DMS153 (cell line): Measurements from ENCODE around the gene TRIM47.

Experiments
- DNase-seq: peaks from one replicate; lab custom pipeline; 2025; lab: John Stamatoyannopoulos, UW

The TRIM47 gene

DNA sequence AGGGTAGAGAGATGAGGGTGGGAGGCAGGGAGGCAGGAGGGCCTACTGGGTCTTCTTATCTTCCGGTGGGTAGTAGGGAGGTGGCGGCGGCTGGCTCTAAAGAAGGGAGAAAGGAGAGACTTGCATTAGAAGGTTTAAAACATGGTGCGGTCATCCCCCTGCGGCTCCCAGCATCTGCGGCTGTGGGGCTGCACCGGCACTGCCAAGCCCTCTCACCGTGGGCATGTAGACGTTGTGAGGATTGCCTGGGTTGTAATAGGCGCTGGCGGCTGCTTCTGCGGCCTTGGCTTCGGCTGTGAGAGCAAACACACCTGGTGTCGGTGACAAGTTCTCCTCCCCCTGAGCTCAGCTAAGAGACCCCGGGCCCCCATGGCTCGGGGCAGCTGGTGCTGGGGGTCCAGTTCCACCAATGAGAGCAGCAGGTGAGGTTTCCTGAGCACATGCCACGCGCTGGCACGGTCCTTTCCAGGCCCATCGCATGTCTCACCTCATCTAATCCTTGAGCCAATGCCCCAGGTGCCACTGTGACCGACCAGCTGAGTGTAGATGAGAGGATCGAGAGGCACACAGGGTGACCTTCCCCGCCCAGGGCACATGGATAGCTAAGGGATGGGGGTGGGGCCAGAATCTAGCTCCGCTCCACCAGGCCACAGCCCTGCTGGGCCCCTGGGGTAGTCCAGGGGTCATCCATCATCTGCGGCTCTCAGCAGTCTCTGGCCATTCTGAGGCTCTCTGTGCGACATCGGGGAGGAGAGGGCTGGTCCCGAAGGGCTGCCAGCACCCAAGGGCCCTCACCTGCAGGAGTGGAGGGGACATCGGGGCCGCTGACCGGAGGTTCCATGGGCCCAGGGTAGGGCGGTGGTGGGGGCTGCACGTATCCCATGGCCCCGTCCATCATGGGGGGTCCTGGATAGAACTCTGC is 31.4 kb downstream of the TRIM47 start:
- DNase-seq: no peak

DNA sequence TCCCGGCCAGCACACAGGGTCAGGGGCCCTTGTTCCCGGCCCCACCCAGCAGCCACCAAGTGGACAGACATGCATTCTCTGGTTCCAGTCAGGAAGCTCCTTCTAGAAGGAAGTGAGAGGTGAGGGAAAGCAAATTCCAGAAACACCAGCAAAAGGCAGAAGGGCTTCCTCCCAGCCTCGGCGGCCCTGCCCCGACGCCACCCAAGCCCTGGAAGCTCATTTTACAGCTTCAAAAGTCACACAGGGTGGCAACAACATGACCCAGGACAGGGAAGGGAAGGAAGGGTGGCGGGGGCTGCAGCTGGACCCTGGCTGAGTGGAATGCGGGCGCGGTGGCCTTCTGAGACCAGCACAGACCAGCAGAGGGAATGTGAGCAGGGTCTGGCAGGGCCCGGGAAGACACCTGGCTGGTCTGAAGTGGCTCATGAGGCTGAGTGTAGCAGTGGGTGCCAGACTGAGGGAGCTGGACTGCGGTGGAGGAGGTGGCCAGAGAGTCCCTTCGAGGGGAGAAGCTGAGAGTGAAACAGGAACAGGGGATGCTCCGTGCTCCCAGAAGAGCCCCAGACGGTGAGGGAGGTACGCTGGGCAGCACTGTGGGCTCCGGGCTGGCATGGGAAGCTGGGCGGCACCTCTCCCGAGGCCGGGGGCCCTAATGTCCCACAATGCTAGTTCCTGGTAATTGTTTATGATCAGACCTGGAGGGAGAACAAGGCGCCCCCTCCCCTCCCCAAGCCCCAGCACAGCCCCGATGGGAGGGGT is 32.3 kb downstream of the TRIM47 start:
- no peak for DNase-seq

DNA sequence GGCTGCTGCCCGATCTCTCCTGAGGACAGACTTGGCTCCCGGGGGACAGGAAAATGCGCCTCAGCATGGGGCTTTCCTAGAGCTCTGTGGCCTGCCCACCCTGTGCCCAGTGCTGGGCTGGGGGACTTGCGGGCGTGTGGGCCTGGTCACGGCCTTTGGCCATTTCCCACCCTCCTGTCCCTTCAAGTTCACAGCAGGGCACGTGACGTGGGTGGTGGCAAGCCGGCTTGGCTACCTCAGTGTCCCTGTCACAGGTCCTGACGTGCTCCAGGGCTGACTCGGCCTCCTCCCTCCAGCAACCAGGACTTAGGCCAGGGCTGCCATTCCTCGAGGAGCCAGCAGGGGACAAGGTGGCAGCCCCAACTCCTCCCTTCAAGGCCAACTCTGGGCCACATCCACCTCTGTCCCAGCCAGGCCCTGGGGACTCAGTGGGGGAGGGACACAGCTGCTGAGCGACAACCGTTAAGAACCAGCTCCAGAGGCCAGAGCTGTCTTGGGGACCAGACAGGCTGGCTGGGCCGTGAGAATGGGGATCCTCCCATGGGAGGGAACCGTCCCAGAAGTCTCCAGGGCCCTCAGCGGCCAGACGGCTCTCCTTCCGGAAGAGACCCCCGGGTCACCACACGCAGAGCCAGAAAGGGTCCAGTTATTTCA is 33.2 kb downstream of the TRIM47 start:
- DNase-seq: peak; percentile 59

DNA sequence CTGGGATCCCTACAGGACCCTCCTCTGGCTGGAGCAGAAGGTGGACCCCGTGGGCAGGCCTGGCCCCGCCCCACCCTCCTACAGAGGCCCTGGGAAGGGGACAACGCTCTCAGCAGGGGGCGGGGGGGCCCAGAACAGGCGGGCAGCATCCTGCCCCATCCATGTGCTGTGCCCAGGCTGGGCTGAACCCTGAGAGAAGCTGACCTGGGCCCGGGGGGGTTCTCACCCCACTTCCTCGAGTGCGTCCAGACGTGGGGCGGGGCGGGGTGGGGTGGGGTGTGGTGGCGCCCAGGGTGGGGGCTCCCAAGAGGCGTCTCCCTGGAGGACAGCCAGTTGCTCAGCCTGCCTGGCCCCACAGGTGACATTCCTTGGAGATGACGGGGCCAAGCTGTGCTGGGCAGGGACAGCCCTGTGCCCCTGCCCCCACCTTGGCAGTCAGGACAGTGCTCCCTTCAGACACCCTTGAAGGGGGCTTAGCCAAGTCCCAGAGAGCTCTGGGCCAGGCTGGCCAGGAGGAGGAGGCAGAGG is 33.8 kb downstream of the TRIM47 start:
- no peak for DNase-seq

DNA sequence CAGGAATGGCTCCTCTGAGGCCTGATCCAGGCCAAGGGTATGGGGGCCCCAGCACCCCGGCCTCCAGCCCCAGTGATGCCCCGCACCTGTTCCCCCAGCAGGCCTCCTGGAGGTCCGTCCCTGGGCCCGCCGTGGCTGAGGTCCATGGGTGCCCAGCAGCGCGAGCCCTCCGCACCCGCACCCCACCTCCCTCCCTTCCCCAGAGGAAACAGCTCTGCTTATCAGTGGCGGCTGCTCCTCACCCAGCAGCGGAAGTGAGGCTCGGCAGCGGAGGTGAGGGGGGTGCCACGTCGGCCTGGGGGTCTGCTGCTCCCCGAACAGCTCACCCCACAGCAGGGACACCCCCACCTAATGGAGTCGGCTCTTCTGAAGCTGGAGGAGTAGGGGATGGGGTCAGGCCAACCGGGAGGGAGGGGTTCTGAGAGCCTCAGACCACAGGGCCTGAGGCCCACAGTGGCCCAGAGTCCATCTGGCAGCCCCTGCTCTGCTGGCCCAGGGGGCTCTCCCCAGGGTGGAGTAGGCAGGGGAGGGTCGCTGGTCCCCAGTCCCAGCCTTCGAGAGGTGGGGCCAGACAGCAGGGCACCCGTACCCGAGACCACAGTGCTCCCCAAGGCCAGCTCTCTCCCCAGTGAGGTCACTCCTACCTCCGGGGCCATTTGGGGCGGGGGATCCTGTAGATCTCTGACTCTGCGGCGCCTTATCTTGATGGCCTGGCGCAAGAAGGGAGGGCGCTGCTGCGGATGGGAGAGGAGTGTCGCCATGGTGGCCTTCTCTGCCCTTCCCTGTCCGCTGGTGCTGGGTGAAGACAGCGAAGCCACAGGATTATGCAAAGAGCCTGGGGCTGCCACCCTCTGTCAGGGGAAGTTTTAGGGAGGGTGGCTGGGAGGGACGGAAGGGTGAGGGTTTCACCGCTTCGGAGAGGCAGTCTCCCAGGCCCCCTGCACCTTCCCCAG is 34.5 kb downstream of the TRIM47 start, which contains the start of gene UNC13D:
UNC13D (minus strand) TSS at position 828 of the 953 bp plus-strand sequence; CDS start at position 761, 67 bp downstream.
- no peak for DNase-seq

DNA sequence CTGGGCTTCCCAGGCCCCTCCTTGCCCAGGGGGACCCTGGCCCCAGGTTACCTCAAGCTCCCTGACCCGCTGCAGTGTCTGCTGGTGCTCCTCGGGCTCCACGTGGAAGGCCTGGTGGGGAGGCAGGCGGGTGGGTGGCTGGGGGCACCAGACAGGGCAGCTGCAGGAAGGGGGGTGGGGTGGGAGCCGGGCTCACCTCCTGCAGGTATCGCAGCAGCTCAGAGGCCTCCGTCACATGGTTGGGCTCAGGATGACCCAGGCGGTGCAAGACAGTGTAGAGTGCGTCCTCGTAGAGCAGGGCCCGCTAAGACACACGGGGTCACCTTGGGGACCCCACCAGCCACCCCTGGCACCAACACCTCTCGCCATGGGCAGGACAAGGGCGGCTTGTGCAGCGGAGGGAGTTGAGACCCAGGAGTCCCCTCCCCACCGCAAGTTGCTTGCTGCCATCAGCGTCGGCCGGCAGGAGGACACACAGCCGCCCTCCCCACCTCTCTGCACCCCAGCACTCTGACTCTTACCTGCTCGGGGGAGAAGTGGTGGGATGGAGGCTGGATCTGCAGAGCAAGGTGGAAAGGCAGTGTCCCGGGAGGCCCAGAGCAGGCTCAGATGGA is 35.3 kb downstream of the TRIM47 start:
- DNase-seq: no peak

DNA sequence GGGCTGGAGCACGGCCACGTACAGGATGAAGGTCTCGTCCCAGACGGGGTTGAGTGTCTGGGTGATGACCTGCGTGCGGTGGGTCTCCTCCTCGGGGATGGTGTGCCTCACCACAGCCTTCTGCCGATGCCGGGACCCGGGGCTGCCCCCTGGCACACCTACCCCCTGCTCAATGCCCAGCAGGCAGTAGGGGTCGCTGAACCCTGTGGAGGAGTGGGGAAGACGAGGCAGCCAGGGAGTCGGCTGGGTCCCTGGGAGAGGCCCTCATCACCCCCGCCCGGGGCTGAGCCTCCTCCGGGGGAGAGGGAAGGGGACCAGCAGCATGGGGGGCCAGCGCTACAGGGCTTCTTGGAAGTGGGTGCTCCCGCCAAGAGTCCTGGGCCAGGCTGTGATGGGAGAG is 36.0 kb downstream of the TRIM47 start:
- DNase-seq: no peak

DNA sequence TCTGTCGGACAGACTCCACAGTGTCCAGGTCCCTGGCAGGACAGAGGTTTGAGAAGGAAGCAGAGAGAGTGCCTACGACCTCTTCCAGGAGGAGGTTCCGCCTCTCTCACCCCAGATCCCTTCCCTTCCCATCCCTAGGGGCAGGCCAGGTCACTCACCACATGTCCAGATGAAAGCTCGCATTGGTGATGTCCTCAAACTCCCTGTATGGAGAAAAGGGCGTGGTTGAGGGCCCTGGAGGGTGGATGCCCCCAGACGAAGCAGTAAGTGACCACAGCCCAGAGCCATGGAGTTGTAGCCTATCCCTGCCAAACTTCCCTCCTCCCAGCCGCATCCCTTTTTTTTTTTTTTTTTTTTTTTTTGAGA is 37.6 kb downstream of the TRIM47 start:
- DNase-seq: no peak

DNA sequence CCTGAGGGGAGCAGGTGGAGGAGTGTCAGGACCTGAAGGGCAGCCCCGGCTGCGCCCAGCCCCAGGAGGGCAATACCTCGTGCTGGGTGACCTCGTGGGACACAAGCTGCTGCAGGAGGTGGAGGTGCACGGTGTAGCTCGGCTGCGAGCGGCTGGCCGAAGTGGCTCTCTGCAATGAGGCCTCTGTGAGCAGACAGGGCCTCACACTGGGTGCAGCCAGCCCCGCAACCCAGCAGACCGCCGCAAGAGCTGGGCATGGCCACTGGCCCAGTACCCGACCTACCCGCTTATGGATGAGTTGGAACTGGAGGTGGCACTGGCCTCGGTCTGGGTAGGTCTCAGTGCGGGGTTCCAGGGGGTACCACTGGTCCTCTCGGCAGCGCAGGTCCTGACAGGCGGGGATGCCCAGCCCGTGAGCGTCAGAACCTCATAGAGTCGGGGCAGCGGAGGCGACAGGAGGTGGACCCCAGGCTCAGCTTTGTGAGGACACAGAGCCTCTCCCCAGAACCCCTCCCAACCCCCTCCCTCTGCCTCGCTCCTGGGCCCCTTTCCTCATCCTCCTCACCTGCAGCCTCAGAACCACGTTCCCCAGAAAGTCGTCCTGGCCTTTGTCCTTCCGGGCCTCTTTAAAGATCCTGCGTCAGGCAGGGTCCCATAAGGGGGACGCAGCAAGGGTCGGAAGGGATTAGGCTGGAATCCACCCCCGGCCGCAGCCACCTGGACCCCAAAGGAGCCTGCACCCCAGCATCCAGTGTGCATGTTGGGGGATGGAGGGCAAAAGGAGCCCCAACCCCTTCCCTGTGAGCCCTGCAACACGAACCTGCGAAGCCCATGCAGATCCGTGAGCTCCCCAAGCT is 38.2 kb downstream of the TRIM47 start:
- DNase-seq: no peak

DNA sequence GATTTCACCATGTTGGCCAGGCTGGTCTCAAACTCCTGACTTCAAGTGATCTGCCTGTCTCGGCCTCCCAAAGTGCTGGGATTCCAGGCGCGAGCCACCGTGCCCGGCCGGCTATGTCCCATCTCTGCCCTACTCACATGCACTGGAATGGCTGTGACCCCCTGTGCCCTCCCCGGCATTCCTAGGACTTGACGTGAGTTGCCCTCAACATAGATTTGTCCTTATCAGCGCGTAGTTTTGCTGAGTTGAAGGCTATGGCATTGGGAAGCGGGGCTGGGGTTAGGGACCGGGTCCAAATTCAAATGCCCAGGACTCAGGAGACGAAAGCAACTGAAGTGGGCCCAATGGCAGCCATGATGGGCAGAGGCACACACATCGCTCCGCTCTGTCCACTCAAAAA is 40.0 kb downstream of the TRIM47 start:
- no peak for DNase-seq

DNA sequence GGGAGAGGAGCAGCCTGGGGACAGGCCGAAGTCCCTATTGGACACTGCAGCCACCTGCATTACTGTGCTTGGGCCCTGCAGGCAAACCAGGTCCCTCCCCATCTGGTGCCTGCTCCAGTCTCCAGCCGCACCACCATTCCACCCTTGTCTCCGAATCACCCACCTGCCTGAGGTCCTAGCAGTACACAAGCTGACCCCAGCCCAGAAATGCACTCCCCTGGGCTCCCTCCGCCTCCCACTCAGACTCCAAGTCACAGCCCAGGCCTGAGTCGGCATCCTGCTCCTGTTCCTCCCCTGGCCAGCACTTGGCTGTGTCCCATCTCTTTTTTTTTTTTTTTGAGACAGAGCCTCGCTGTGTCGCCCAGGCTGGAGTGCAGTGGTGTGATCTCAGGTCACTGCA is 40.5 kb downstream of the TRIM47 start:
- no peak for DNase-seq

DNA sequence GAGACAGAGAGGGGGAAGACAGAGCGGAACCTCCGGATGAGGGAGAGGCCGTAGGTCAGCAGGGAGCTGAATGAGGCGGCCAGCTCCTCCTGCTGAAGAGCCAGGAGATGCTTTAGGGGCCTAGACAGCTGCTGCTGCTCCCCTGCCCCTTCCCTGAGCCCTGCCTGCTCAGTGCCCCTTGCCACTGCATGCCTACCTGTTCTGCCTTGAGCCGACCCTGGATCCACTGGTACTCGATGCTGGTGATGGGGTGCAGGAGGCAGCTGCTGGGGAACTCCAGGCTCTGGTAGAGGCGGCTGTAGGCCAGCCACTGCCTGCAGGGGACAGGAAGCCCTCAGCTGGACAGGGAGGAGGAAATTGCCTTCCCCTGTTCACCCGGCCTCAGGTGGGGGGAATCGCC is 41.8 kb downstream of the TRIM47 start:
- no peak for DNase-seq

DNA sequence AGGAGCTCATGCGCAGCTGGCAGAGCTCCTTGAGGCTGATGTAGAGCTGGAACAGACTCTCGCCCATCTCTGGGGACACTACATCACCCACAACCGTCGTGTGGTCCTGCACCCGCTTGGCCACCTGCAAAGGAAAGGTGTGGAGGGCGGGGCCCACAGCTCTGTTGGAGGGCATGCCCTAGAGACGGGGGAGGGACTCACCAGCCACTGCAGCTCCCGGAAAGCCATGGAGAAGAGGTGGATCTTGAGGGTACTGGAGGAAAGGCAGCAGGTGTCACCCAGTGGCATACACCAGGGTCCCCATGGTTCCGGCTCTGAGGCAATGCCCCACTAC is 42.8 kb downstream of the TRIM47 start:
- DNase-seq: no peak

DNA sequence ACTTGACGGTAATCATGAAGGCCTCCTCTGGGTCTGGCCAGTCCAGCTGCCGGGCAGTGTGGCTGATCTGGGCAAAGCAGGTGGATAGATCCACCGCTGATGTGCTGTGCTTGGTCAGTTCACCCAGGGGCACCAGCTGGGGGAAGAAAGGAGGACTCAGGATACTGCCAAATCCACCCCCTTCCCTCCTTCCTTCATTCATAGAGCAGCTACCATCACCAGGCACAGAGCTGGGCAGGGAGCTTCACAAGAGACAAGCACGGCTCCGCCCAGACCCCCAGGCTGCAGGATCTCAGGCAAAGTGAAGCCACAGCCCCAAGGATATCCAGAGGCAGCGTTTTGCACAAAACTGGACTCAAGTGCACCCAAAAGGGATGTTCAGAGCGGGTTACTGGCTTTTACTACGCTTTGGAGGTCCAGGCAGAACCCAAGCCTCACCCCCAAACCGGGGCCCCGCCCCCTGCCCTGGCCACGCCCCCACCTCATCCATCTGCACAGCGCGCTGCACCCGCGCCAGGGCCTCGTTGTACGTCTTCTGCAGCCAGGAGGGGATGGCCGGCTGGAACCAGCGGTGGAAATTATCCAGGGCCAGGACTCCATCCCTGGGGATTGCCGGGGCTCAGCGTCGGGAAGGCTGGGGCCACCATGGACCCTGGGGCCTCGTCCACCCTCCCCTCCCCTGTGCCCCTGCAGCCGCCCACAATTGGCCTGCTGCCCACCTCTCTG is 43.3 kb downstream of the TRIM47 start:
- DNase-seq: peak; percentile 22

DNA sequence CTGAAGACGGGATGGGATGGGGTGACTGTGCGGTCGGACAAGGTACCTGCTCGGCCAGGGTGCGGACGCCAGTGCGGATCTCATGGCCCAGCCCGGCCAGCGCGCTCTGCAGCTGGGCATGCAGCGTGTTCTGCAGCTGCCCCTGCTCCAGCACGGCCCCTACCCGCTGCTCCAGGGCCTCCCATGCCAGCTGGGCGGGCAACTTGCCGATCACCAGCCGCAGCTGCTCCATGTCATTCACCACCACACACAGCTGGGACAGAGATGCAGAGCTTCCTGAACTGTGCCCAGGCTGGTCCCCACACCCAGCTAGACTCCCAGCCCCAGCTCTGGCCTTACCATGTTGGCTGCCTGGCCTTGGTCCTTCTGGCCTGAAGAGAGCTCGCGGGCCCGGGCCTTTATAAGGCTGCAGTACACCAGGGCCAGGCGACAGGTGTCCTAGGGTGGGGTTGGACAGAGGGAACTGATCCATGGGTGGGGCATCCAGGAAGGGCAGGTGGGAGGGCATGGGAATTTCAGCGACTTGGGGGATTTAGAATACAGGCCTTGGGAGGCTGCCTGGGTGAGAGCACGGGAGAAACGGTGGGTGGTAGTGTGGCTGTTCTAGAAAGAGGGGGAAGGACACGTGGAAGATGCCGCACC is 44.0 kb downstream of the TRIM47 start:
- DNase-seq: no peak

DNA sequence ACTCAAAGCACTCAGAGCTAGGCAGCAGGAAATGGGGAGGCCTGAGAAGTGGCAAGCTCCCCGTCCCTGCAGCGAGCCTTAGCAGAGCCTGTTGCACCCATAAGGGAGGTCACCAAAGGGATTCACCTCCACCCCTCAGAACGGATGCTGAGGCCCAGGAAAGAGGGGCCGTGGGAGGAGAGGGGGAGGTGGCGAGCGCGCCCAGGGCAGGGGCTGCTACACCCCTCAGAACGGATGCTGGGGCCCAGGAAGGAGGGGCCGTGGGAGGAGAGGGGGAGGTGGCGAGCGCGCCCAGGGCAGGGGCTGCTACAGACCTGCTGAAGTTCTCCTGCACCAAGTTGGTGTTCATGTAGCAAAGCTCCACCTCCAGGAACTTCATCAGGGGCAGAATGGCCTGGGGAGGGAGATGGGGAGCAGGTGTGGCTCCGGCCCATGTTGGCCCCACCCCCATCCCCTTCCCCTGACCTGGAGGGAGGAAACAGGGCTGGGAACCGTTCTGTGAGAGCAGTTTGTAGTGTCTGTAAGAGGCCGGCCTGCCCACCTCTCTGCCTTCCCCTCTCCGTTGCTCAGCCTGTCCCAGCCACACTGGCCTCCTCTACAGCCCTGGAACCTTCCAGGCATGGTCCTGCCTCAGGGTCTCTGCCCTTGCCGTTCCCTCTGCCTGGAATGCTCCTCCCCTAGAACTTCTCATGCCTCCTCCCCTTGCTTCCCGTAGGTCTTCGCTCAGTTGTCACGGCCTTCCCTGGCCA is 45.6 kb downstream of the TRIM47 start:
- DNase-seq: peak; percentile 6

DNA sequence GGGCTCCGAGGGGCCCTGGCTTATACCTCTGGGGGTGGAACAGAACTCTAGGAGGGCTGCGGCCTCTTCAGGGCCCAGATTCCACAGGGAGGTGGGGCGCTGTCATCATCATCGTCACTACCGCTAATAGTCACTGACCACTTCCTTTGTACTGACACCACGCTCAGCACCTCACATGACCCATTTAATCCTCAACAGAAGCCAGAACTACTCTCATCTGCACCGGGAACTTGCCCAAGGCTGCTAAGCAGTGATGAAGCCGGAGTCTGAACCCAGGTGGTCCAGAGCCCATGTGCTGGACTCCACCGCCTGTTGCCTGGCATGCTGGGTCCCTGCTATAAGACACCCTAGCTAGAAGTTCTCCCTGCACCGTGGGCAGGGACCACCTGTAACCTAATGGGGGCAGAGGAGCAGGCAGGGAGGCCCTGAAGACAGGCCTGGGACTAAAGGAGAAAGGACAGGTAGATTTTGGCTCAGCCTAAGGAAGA is 46.2 kb downstream of the TRIM47 start:
- DNase-seq: no peak

DNA sequence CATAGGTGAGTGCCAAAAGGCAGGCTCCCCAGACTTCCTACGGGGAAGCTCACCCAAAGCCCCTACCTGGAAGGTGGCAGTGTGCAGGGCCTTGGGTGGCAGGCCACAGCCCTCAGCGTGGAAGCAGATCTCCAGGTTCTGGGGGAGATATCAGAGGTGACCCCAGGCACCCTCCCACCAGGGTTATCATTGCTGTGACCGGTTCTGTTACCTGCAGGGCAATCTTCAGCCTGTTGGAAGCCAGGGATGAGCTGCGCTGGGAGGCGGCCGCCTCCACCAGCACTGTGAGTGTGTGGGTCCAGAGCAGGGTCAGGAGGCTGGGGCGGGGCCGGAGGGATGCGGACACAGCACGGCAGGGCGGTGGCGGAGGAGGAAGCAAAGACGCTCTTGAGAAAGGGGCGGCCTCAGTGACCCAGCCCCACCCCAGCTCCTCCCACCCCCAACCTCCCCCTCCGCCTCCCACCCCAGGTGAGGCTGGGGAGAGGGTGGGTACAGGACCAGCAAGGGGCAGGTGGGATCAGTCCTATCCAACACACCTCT is 47.3 kb downstream of the TRIM47 start:
- DNase-seq: no peak
